22Rv1 (cell line): ENCODE measurements around the gene DUSP16.

Experiments used
- CTCF ChIP-seq: fragments of 450-650 bp; IDR thresholded peaks from 2 replicates; pipeline ENCODE4 v1.5.1; 2017; ENCODE audit warnings: mild to moderate bottlenecking
- ZFX ChIP-seq: fragments of 450-650 bp; IDR thresholded peaks from 2 replicates; pipeline ENCODE4 v1.6.1; 2017; ENCODE audit warnings: antibody characterized with exemption, borderline replicate concordance

GRCh38 chr12:12470751-12471306, 91.8 kb downstream of the DUSP16 start:
- TF ChIP-seq CTCF (no peak), ZFX (no peak)
